HG03439 (cell line): ENCODE data around the gene SORCS2.

Source experiments
- ATAC-seq: cut with Tn5 transposase; IDR thresholded peaks from one replicate; pipeline ENCODE4 v1.9.1; 2021; ENCODE audit warnings: mild to moderate bottlenecking, moderate library complexity; ENCODE audit not compliant: unreplicated experiment

The SORCS2 gene

GRCh38 chr4:7790023-7790422 lies 597.7 kb downstream of the SORCS2 start:
- no peak for ATAC-seq

GRCh38 chr4:7790999-7791398 lies 598.7 kb downstream of the SORCS2 start:
- no peak for ATAC-seq
